ENCODE data around the gene MSH2.
"Not testable (repeated sequence)": the region's sequence is repeated elsewhere in the genome, so short reads cannot be mapped to it uniquely, and the experiment has no call there.

The MSH2 gene

DNA sequence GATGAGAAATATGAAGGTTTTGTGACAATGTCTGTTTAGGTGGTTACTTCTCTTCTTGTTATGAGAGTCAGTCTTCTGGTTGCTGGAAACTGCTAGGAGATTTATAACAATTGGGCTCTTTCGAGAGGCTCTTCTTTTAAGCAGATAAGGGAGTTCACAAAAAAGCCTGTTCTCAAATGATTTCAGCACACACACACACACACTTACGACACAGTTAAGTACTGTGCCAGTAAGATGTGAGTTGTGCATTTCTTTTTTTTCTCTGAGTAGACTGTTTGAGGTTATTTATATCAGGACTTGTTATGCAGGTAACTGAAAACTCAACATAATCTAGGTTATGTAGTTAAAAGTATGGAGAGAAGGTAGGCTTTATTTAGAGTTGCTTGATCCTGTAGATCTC, 49.8 kb downstream of the MSH2 start:
- Histone ChIP-seq H3K36me3 (replicated peaks; ENCODE audit: low read depth, low read length) (peaks cover 24% of the 10 kb centered on the region), H3K79me2 (ENCODE audit: low read length) (no peaks in the 10 kb centered on the region), H3K4me2 (ENCODE audit: low read length) (no peak overlapping the region), H3K4me3 (ENCODE audit: low read length) (no peak overlapping the region), H3K4me1 (ENCODE audit: low read length) (peaks cover 13% of the 10 kb centered on the region), H3K27me3 (ENCODE audit: low read depth, low read length) (no peaks in the 10 kb centered on the region), H4K20me1 (ENCODE audit: insufficient read depth, low read length) (no peaks in the 10 kb centered on the region), H3K27ac (ENCODE audit: low read length) (no peak overlapping the region), H3K9ac (ENCODE audit: low read length) (no peak overlapping the region), H2AFZ (ENCODE audit: low read depth, low read length) (no peak overlapping the region), H3K9me3 (ENCODE audit: insufficient read depth, low read length) (no peaks in the 10 kb centered on the region)
- no peak for TF ChIP-seq EZH2phosphoT487 (IDR thresholded peaks at IDR 0.05; ENCODE audit: low read depth)
- TF ChIP-seq, protein P1, sequence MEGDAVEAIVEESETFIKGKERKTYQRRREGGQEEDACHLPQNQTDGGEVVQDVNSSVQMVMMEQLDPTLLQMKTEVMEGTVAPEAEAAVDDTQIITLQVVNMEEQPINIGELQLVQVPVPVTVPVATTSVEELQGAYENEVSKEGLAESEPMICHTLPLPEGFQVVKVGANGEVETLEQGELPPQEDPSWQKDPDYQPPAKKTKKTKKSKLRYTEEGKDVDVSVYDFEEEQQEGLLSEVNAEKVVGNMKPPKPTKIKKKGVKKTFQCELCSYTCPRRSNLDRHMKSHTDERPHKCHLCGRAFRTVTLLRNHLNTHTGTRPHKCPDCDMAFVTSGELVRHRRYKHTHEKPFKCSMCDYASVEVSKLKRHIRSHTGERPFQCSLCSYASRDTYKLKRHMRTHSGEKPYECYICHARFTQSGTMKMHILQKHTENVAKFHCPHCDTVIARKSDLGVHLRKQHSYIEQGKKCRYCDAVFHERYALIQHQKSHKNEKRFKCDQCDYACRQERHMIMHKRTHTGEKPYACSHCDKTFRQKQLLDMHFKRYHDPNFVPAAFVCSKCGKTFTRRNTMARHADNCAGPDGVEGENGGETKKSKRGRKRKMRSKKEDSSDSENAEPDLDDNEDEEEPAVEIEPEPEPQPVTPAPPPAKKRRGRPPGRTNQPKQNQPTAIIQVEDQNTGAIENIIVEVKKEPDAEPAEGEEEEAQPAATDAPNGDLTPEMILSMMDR (IDR thresholded peaks at IDR 0.05; ENCODE audit: low read depth, low read length) = no peak

DNA sequence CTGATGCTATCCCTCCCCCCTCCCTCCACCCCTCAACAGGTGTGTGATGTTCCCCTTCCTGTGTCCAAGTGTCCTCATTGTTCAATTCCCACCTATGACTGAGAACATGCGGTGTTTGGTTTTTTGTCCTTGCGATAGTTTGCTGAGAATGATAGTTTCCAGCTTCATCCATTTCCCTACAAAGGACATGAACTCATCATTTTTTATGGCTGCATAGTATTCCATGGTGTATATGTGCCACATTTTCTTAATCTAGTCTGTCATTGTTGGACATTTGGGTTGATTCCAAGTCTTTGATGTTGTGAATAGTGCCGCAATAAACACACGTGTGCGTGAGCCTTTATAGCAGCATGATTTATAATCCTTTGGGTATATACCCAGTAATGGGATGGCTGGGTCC, 51.9 kb downstream of the MSH2 start:
- not testable (repeated sequence) for H3K79me2 ChIP-seq (ENCODE audit: low read length)

DNA sequence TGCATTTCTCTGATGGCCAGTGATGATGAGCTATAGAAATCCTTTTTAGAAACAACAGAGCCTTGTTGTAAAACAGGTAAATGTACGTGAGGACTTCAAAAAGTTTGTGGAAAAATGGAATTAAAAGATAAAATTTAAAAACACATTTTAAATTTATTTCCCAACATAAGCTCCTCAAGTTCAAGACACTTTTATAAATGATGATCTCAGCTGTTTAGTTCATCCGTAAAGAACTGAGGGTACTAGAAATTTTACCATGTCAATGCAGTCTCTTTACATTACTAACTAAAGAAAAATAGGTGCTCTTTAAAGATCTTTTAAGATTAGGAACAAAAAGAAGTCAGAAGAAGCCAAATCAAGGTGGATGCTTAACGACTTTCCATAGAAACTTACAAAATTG, 52.5 kb downstream of the MSH2 start:
- Histone ChIP-seq H4K20me1 (ENCODE audit: insufficient read depth, low read length) (no peaks in the 10 kb centered on the region), H2AFZ (ENCODE audit: low read depth, low read length) (no peak overlapping the region), H3K9ac (ENCODE audit: low read length) (no peak overlapping the region), H3K4me1 (ENCODE audit: low read length) (peaks cover 16% of the 10 kb centered on the region), H3K27me3 (ENCODE audit: low read depth, low read length) (no peaks in the 10 kb centered on the region), H3K4me3 (ENCODE audit: low read length) (no peak overlapping the region), H3K36me3 (replicated peaks; ENCODE audit: low read depth, low read length) (peaks cover 13% of the 10 kb centered on the region), H3K9me3 (ENCODE audit: insufficient read depth, low read length) (no peaks in the 10 kb centered on the region), H3K4me2 (ENCODE audit: low read length) (no peak overlapping the region), H3K79me2 (ENCODE audit: low read length) (no peaks in the 10 kb centered on the region), H3K27ac (ENCODE audit: low read length) (no peak overlapping the region)
- TF ChIP-seq, protein P1 (IDR thresholded peaks at IDR 0.05; ENCODE audit: low read depth, low read length) = no peak
- TF ChIP-seq EZH2phosphoT487 (IDR thresholded peaks at IDR 0.05; ENCODE audit: low read depth) = no peak

More for the DNA sequence above, 51.9 kb downstream of the MSH2 start:
- not testable (repeated sequence) for H3K9ac ChIP-seq (ENCODE audit: low read length); H3K4me3 ChIP-seq (ENCODE audit: low read length); H3K9me3 ChIP-seq (ENCODE audit: insufficient read depth, low read length); H3K4me2 ChIP-seq (ENCODE audit: low read length); H3K27me3 ChIP-seq (ENCODE audit: low read depth, low read length); H4K20me1 ChIP-seq (ENCODE audit: insufficient read depth, low read length); H3K27ac ChIP-seq (ENCODE audit: low read length); H2AFZ ChIP-seq (ENCODE audit: low read depth, low read length)
- H3K4me1 ChIP-seq (ENCODE audit: low read length) = peaks cover 16% of the 10 kb centered on the region
- H3K36me3 ChIP-seq (replicated peaks; ENCODE audit: low read depth, low read length) = peaks cover 15% of the 10 kb centered on the region

DNA sequence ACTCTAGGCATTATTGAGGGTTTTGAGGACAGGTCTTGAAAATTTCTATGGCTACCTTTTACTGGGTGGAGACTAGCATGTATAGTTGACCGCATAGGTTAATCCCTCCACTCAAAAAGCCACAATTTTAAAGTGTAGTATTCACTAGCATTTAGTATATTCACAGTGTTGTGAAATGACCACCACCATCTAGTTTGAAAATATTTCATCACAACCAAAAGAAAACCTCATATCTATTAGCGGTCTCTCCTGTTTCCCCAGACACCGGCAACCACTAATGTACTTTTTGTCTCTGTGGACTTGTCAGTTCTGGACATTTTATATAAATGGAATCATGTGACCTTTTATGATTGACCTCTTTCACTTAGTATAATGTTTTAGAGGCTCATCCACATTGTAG, 53.9 kb downstream of the MSH2 start:
- Histone ChIP-seq H3K4me1 (ENCODE audit: low read length) (peaks cover 16% of the 10 kb centered on the region), H3K4me2 (ENCODE audit: low read length) (peak overlapping the region; percentile 22; the same call in 1 of the 2 replicates), H3K36me3 (replicated peaks; ENCODE audit: low read depth, low read length) (peaks cover 13% of the 10 kb centered on the region), H3K79me2 (ENCODE audit: low read length) (no peaks in the 10 kb centered on the region), H3K9ac (ENCODE audit: low read length) (no peak overlapping the region), H2AFZ (ENCODE audit: low read depth, low read length) (no peak overlapping the region), H3K9me3 (ENCODE audit: insufficient read depth, low read length) (no peaks in the 10 kb centered on the region), H3K4me3 (ENCODE audit: low read length) (no peak overlapping the region), H4K20me1 (ENCODE audit: insufficient read depth, low read length) (no peaks in the 10 kb centered on the region), H3K27ac (ENCODE audit: low read length) (peak overlapping the region; percentile 37; the same call in 1 of the 2 replicates), H3K27me3 (ENCODE audit: low read depth, low read length) (no peaks in the 10 kb centered on the region)
- TF ChIP-seq, protein P1 (IDR thresholded peaks at IDR 0.05; ENCODE audit: low read depth, low read length) = no peak
- TF ChIP-seq EZH2phosphoT487 (IDR thresholded peaks at IDR 0.05; ENCODE audit: low read depth) = no peak

DNA sequence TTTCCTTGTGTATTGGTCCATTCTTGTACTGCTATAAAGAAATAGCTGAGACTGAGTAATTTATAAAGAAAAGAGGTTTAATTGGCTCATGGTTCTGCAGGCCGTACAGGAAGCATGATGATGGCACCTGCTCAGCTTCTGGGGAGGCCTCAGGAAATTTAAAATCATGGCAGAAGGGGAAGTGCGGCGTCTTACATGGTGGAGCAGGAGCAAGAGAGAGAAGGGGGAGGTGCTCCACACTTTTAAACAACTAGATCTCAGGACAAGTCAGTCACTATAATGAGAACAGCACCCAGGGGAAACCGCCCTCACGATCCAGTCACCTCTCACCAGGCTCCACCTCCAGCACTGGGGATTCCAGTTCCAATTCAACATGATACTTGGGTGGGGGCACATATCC, 54.3 kb downstream of the MSH2 start:
- Histone ChIP-seq H3K27me3 (ENCODE audit: low read depth, low read length) (no peaks in the 10 kb centered on the region), H3K9ac (ENCODE audit: low read length) (no peak overlapping the region), H3K36me3 (replicated peaks; ENCODE audit: low read depth, low read length) (peaks cover 13% of the 10 kb centered on the region), H2AFZ (ENCODE audit: low read depth, low read length) (no peak overlapping the region), H3K4me1 (ENCODE audit: low read length) (peaks cover 16% of the 10 kb centered on the region), H3K4me2 (ENCODE audit: low read length) (peak overlapping the region; percentile 22), H3K9me3 (ENCODE audit: insufficient read depth, low read length) (no peaks in the 10 kb centered on the region), H4K20me1 (ENCODE audit: insufficient read depth, low read length) (no peaks in the 10 kb centered on the region), H3K79me2 (ENCODE audit: low read length) (no peaks in the 10 kb centered on the region), H3K27ac (ENCODE audit: low read length) (peak overlapping the region; percentile 37; the same call in 1 of the 2 replicates), H3K4me3 (ENCODE audit: low read length) (no peak overlapping the region)
- TF ChIP-seq, protein P1 (IDR thresholded peaks at IDR 0.05; ENCODE audit: low read depth, low read length) = no peak
- no peak for TF ChIP-seq EZH2phosphoT487 (IDR thresholded peaks at IDR 0.05; ENCODE audit: low read depth)
